HG03159 (cell line): ENCODE measurements around the gene PCDH7.

ENCODE experiments used
- ATAC-seq: cut with Tn5 transposase; IDR thresholded peaks from one replicate; pipeline ENCODE4 v1.9.1; 2021; ENCODE audit warnings: mild to moderate bottlenecking, moderate library complexity; ENCODE audit not compliant: unreplicated experiment

Gene PCDH7

DNA sequence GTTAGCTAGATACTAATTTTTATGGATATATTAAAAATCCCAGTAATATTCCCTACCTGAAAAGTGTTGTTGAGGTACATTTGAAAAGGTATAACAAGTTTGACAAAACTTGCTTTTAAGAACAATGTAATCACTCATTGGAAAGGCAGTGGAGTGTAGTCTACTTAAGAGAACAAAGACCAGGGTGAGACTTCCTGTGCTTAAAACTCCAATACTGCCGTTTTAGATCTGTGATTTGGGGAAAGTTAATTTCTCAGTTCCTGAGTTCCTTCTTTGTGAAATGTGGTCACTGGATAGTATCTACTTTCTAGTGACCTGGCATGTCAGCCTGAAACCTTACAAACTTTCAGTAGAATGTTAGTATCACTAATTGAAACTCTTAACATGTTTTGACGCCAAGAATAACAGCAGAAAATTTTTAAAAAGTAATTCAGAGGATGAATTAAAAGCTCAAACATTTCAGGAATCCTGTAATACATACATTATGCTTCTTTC lies 56.8 kb downstream of the PCDH7 start:
- no peak for ATAC-seq
